H9 (cell line): ENCODE data around the gene EVX2. TPM values are rescaled to one million over a fixed set of nuclear protein-coding genes. Genes with fewer than 3 reads are reported as not detected.

ENCODE experiments used
- DNase-seq: peaks from one replicate; pipeline ENCODE4 v3.0.0-alpha.2; 2017
- H2AFZ ChIP-seq: one replicate; pipeline ENCODE4 v1.6.1; 2013; ENCODE audit warnings: mild to moderate bottlenecking, low read length, control low read depth, moderate library complexity
- H2AK5ac ChIP-seq: 2 replicates; pipeline ENCODE4 v1.6.1; 2013; ENCODE audit warnings: low read length, control low read depth, mixed read lengths; ENCODE audit not compliant: insufficient read length
- H2BK120ac ChIP-seq: one replicate; pipeline ENCODE4 v1.6.1; 2013; ENCODE audit warnings: low read depth, mild to moderate bottlenecking, low read length, control low read depth, inconsistent platforms; ENCODE audit not compliant: poor library complexity, severe bottlenecking
- H2BK12ac ChIP-seq: 2 replicates; pipeline ENCODE4 v1.6.1; 2013; ENCODE audit warnings: low read length, control low read depth, mixed read lengths, low read depth; ENCODE audit not compliant: insufficient read length
- H2BK15ac ChIP-seq: 2 replicates; pipeline ENCODE4 v1.6.1; 2013; ENCODE audit warnings: low read depth, low read length, control low read depth
- H2BK20ac ChIP-seq: one replicate; pipeline ENCODE4 v1.6.1; 2013; ENCODE audit warnings: low read depth, mild to moderate bottlenecking, low read length, control low read depth, inconsistent platforms; ENCODE audit not compliant: poor library complexity, severe bottlenecking
- H2BK5ac ChIP-seq: 2 replicates; pipeline ENCODE4 v1.6.1; 2013; ENCODE audit warnings: low read length, control low read depth, mixed read lengths; ENCODE audit not compliant: insufficient read length
- H3K14ac ChIP-seq: 2 replicates; pipeline ENCODE4 v1.6.1; 2013; ENCODE audit warnings: low read length, control low read depth; ENCODE audit not compliant: insufficient read depth
- H3K18ac ChIP-seq: 2 replicates; pipeline ENCODE4 v1.6.1; 2013; ENCODE audit warnings: low read depth, mild to moderate bottlenecking, mixed read lengths, low read length, control low read depth; ENCODE audit not compliant: insufficient read length
- H3K23ac ChIP-seq: 2 replicates; pipeline ENCODE4 v1.6.1; 2013; ENCODE audit warnings: low read length, control low read depth, mixed read lengths, low read depth; ENCODE audit not compliant: insufficient read length
- H3K23me2 ChIP-seq: 2 replicates; pipeline ENCODE4 v1.6.1; 2013; ENCODE audit warnings: low read depth, mild to moderate bottlenecking, mixed read lengths, low read length, control low read depth; ENCODE audit not compliant: insufficient read length, poor library complexity, severe bottlenecking
- H3K27ac ChIP-seq: 2 replicates; pipeline ENCODE4 v1.5.1; 2013; ENCODE audit warnings: low read length, control low read depth, mixed read lengths, low read depth; ENCODE audit not compliant: insufficient read length
- H3K27me3 ChIP-seq: 2 replicates; pipeline ENCODE4 v1.6.1; 2013; ENCODE audit warnings: low read length, control low read depth, inconsistent platforms; ENCODE audit not compliant: insufficient read depth
- H3K4ac ChIP-seq: 2 replicates; pipeline ENCODE4 v1.6.1; 2013; ENCODE audit warnings: low read depth, mild to moderate bottlenecking, control low read depth, inconsistent platforms, low read length, moderate library complexity
- H3K4me1 ChIP-seq: 2 replicates; pipeline ENCODE4 v1.6.1; 2013; ENCODE audit warnings: low read length, control low read depth, inconsistent platforms; ENCODE audit not compliant: insufficient read depth
- H3K4me2 ChIP-seq: 2 replicates; pipeline ENCODE4 v1.6.1; 2013; ENCODE audit warnings: low read length, control low read depth, mixed read lengths; ENCODE audit not compliant: insufficient read length, insufficient read depth
- H3K56ac ChIP-seq: 2 replicates; pipeline ENCODE4 v1.6.1; 2013; ENCODE audit warnings: low read depth, mild to moderate bottlenecking, mixed read lengths, low read length, control low read depth; ENCODE audit not compliant: insufficient read length
- H3K79me1 ChIP-seq: 2 replicates; pipeline ENCODE4 v1.6.1; 2013; ENCODE audit warnings: low read depth, mild to moderate bottlenecking, moderate library complexity, low read length, control low read depth, inconsistent platforms; ENCODE audit not compliant: insufficient read depth, poor library complexity, severe bottlenecking
- H3K79me2 ChIP-seq: 2 replicates; pipeline ENCODE4 v1.6.1; 2013; ENCODE audit warnings: low read length, control low read depth, inconsistent platforms; ENCODE audit not compliant: insufficient read depth
- H3K9ac ChIP-seq: 2 replicates; pipeline ENCODE4 v1.6.1; 2013; ENCODE audit warnings: low read length, control low read depth, mixed read lengths; ENCODE audit not compliant: insufficient read length; ENCODE audit errors: extremely low read depth
- H3K9me3 ChIP-seq: one replicate; pipeline ENCODE4 v1.6.1; 2013; ENCODE audit warnings: low read depth, low read length, inconsistent platforms; ENCODE audit not compliant: control insufficient read depth
- H3T11ph ChIP-seq: one replicate; pipeline ENCODE4 v1.6.1; 2013; ENCODE audit warnings: mild to moderate bottlenecking, low read length, control low read depth, inconsistent platforms
- H4K20me1 ChIP-seq: one replicate; pipeline ENCODE4 v1.6.1; 2013; ENCODE audit not compliant: control insufficient read depth, insufficient read length, insufficient read depth
- H4K5ac ChIP-seq: 2 replicates; pipeline ENCODE4 v1.6.1; 2013; ENCODE audit warnings: low read depth, mild to moderate bottlenecking, mixed read lengths, low read length, control low read depth; ENCODE audit not compliant: insufficient read length
- H4K8ac ChIP-seq: replicated peaks from 2 replicates; pipeline ENCODE4 v1.6.1; 2013; ENCODE audit warnings: low read length, control low read depth, mixed read lengths, low read depth; ENCODE audit not compliant: insufficient read length
- H4K91ac ChIP-seq: 2 replicates; pipeline ENCODE4 v1.6.1; 2013; ENCODE audit warnings: low read depth, mild to moderate bottlenecking, moderate library complexity, mixed read lengths, low read length, control low read depth; ENCODE audit not compliant: insufficient read length
- H3K27ac Mint-ChIP-seq, 3 experiments: 2 replicates in 2 of 3; 3 replicates in 1 of 3; pipeline ENCODE4 v1.8.0; 2020 to 2021; ENCODE audit warnings: mixed read lengths in 3 of 3, mild to moderate bottlenecking in 1 of 3, moderate library complexity in 1 of 3
- H3K27me3 Mint-ChIP-seq: 2 replicates; pipeline ENCODE4 v1.8.0; 2021; ENCODE audit warnings: low read depth, mild to moderate bottlenecking, moderate library complexity, mixed read lengths
- H3K36me3 Mint-ChIP-seq, 3 experiments: 2 replicates in 2 of 3; 3 replicates in 1 of 3; pipeline ENCODE4 v1.8.0; 2020 to 2021; ENCODE audit warnings: low read depth in 3 of 3, mixed read lengths in 3 of 3; ENCODE audit not compliant: insufficient read depth in 1 of 3
- H3K4me1 Mint-ChIP-seq, 2 experiments: 2 replicates each; pipeline ENCODE4 v1.8.0; 2020; ENCODE audit warnings: mixed read lengths in 2 of 2
- H3K4me3 Mint-ChIP-seq, 2 experiments: 2 replicates in 1 of 2; 3 replicates in 1 of 2; pipeline ENCODE4 v1.8.0; 2020 to 2021; ENCODE audit warnings: mild to moderate bottlenecking in 2 of 2, mixed read lengths in 2 of 2, moderate library complexity in 1 of 2
- H3K9me3 Mint-ChIP-seq, 2 experiments: 2 replicates in 1 of 2; 3 replicates in 1 of 2; pipeline ENCODE4 v1.8.0; 2020; ENCODE audit warnings: mild to moderate bottlenecking in 2 of 2, mixed read lengths in 2 of 2, moderate library complexity in 1 of 2
- CTCF ChIP-seq: fragments of 200-600 bp; sonication (generic); conservative IDR thresholded peaks from 3 replicates; pipeline ENCODE4 v1.8.0; 2021; ENCODE audit warnings: antibody characterized with exemption, mild to moderate bottlenecking
- whole genome bisulfite sequencing: extraction: QIAGEN DNeasy Blood & Tissue Kit; methylation state at CpG from one replicate; pipeline ENCODE4 v1.1.7; 2013; ENCODE audit warnings: missing lambda C conversion rate, low lambda C conversion rate, mixed read lengths; ENCODE audit not compliant: insufficient read length; ENCODE audit errors: extremely low coverage; 5-methylcytosine and 5-hydroxymethylcytosine counted together
- total RNA-seq: library from RNA; stranded (reverse); gene quantifications from 2 replicates; pipeline ENCODE4 v1.2.1, GENCODE V29; 2021

EVX2 gene
- total RNA-seq, 1 experiment from 2014 or later: not detected

GRCh38 chr2:176096243-176096985, 12.7 kb upstream of the EVX2 start:
- H2AFZ ChIP-seq: no peak overlapping the region
- no peak overlapping the region for H4K5ac ChIP-seq
- no CpG with 5 or more reads among the region's 16 CpGs for WGBS
- no peak overlapping the region for H3K18ac ChIP-seq
- no peaks in the 10 kb centered on the region for H4K20me1 ChIP-seq
- no peak overlapping the region for H3K23ac ChIP-seq
- no peak overlapping the region for H3K14ac ChIP-seq
- peak overlapping the region; percentile 36 to 76 for H3K4me3 Mint-ChIP-seq
- H3K9me3 Mint-ChIP-seq: peaks cover 0 to 24% of the 10 kb centered on the region in 2 experiments; a peak in 4 of 5 replicates
- H3K27ac Mint-ChIP-seq: no peak overlapping the region; a peak in 1 of 7 replicates
- no peak overlapping the region for H2BK20ac ChIP-seq
- no peak overlapping the region for H4K91ac ChIP-seq
- no peak overlapping the region for H3K9ac ChIP-seq
- peaks cover 83% of the 10 kb centered on the region for H3K27me3 ChIP-seq
- H3K27me3 Mint-ChIP-seq: peaks cover 97% of the 10 kb centered on the region
- H3K27ac ChIP-seq: no peak overlapping the region
- no peak for DNase-seq
- peaks cover 6% of the 10 kb centered on the region for H3K4me1 ChIP-seq
- H3K36me3 Mint-ChIP-seq: peaks cover 0 to 3% (median 0%) of the 10 kb centered on the region in 3 experiments; a peak in 2 of 7 replicates
- no peak overlapping the region for H2BK12ac ChIP-seq
- peaks cover 5% of the 10 kb centered on the region for H3K23me2 ChIP-seq
- H3K79me1 ChIP-seq: no peaks in the 10 kb centered on the region
- no peak overlapping the region for H4K8ac ChIP-seq
- H3K9me3 ChIP-seq: no peaks in the 10 kb centered on the region
- peak overlapping the region; percentile 63 for H3K4me2 ChIP-seq
- H3K56ac ChIP-seq: no peak overlapping the region
- no peak for TF ChIP-seq CTCF
- H2BK15ac ChIP-seq: no peak overlapping the region
- no peak overlapping the region for H2AK5ac ChIP-seq
- H2BK5ac ChIP-seq: no peak overlapping the region
- no peak overlapping the region for H2BK120ac ChIP-seq
- no peaks in the 10 kb centered on the region for H3K79me2 ChIP-seq
- H3K4ac ChIP-seq: no peak overlapping the region
- peaks cover 30 to 44% of the 10 kb centered on the region in 2 experiments for H3K4me1 Mint-ChIP-seq
- H3T11ph ChIP-seq: no peak overlapping the region
